ENCODE results near the gene ETF1.
"Not testable (repeated sequence)": the region's sequence is repeated elsewhere in the genome, so short reads cannot be mapped to it uniquely, and the experiment has no call there.

Gene ETF1

GRCh38 chr5:138528208-138528607, 14.8 kb downstream of the ETF1 start:
- no peak for DNase-seq

GRCh38 chr5:138527170-138527569, 15.9 kb downstream of the ETF1 start:
- DNase-seq = no peak

- DNase-seq = no peak
These were observed 19.6 kb downstream of the ETF1 start for GRCh38 chr5:138523406-138523805.

- DNase-seq = no peak
These were observed 22.1 kb downstream of the ETF1 start for GRCh38 chr5:138520971-138521370.

- no peak for DNase-seq
These were observed 25.6 kb downstream of the ETF1 start for GRCh38 chr5:138517437-138517836.

GRCh38 chr5:138515556-138516245, 27.3 kb downstream of the ETF1 start:
- DNase-seq = no peak

- no peak for DNase-seq
These were observed 29.0 kb downstream of the ETF1 start for GRCh38 chr5:138514021-138514420.

- DNase-seq = no peak
These were observed 34.1 kb downstream of the ETF1 start for GRCh38 chr5:138508958-138509357.

- DNase-seq = not testable (repeated sequence)
These were observed 35.6 kb downstream of the ETF1 start for GRCh38 chr5:138507485-138507884.

- no peak for DNase-seq
These were observed 36.4 kb downstream of the ETF1 start for GRCh38 chr5:138506370-138507306.

GRCh38 chr5:138504799-138505198, 38.2 kb downstream of the ETF1 start:
- DNase-seq = no peak

- DNase-seq = peak; percentile 34 to 77
These were observed 39.4 kb downstream of the ETF1 start for GRCh38 chr5:138503487-138504270.

GRCh38 chr5:138502521-138502920, 40.5 kb downstream of the ETF1 start:
- DNase-seq = no peak

GRCh38 chr5:138502121-138502520, 40.9 kb downstream of the ETF1 start:
- no peak for DNase-seq

- no peak for DNase-seq
These were observed 44.7 kb downstream of the ETF1 start for GRCh38 chr5:138498376-138498775.

- DNase-seq = no peak
These were observed 47.7 kb downstream of the ETF1 start for GRCh38 chr5:138495351-138495750.

- DNase-seq = no peak
These were observed 50.4 kb downstream of the ETF1 start for GRCh38 chr5:138492560-138493045.

GRCh38 chr5:138491669-138492559, 51.1 kb downstream of the ETF1 start:
- peak; percentile 38 to 79 for DNase-seq

- DNase-seq = no peak
These were observed 51.8 kb downstream of the ETF1 start for GRCh38 chr5:138491284-138491648.

- DNase-seq = no peak
These were observed 52.3 kb downstream of the ETF1 start for GRCh38 chr5:138490648-138491283.

- no peak for DNase-seq
These were observed 53.4 kb downstream of the ETF1 start for GRCh38 chr5:138489683-138490061.

Data from SW 1271 (cell line).